Measurements from ENCODE around the gene GBP2. TPM values are rescaled to one million over a fixed set of nuclear protein-coding genes. Genes with fewer than 3 reads are reported as not detected.
"Not testable (repeated sequence)": the region's sequence is repeated elsewhere in the genome, so short reads cannot be mapped to it uniquely, and the experiment has no call there.

The GBP2 gene, protein sequence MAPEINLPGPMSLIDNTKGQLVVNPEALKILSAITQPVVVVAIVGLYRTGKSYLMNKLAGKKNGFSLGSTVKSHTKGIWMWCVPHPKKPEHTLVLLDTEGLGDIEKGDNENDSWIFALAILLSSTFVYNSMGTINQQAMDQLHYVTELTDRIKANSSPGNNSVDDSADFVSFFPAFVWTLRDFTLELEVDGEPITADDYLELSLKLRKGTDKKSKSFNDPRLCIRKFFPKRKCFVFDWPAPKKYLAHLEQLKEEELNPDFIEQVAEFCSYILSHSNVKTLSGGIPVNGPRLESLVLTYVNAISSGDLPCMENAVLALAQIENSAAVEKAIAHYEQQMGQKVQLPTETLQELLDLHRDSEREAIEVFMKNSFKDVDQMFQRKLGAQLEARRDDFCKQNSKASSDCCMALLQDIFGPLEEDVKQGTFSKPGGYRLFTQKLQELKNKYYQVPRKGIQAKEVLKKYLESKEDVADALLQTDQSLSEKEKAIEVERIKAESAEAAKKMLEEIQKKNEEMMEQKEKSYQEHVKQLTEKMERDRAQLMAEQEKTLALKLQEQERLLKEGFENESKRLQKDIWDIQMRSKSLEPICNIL
- 19.1 and 24.8 TPM in 2 replicates for total RNA-seq (2014; rRNA removed; shearing (Covaris generic))

DNA sequence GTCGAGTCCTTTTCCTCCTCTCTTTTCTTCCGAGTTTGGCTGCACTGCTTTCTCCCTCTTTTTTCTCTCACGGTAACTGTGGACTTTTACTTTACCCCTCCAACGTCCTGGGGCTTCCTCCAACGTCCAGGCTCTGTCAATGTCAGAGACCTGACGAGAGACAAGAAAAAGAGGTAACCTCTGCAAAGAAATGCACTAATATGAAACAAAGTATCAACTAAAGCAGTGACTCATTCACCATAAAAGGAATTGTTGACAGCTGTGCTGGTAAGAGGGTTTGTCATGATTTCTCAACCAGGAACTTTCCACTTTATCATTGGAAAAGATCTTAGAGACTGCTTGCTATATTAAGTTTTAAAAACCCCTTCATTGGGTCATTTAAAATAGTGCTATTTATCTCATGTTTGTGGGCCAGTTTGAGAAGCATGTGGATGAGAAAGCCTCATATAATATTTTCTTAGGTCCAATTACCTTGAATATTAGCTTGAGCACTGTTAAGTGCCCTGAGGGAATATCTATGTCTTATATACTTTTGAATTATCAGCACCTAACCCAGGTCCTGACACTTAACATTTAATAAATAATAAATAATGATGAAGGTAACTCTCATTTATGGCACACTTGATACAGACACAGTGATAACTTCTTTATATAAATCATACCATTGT is at the start of gene GBP2:
Gene GBP2, minus strand, starts transcription at position 202 of the 668 bp plus-strand sequence. CDS start 4,148 bp downstream, outside the sequence.
- peak; percentile 63 for DNase-seq (ENCODE audit: low read depth)

DNA sequence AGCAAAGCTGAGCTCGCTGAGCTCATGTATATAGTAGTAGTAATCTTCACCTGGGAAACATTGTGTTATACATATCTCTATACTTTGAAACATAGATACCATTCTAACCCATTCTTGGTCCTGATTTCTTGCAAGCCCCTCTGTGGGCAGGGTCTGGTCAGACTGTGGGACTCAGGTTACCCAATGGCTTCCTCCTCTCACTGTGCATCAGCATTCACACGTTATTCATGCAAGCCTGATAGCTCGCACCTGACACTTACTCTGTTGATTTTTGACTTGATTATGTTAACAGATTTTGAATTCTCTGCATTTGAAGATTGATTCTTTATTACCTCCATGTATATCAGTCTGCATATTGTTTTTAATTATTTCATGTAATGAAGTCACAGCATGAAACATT is 48.6 kb upstream of the GBP2 start:
- DNase-seq (ENCODE audit: low read depth): no peak

DNA sequence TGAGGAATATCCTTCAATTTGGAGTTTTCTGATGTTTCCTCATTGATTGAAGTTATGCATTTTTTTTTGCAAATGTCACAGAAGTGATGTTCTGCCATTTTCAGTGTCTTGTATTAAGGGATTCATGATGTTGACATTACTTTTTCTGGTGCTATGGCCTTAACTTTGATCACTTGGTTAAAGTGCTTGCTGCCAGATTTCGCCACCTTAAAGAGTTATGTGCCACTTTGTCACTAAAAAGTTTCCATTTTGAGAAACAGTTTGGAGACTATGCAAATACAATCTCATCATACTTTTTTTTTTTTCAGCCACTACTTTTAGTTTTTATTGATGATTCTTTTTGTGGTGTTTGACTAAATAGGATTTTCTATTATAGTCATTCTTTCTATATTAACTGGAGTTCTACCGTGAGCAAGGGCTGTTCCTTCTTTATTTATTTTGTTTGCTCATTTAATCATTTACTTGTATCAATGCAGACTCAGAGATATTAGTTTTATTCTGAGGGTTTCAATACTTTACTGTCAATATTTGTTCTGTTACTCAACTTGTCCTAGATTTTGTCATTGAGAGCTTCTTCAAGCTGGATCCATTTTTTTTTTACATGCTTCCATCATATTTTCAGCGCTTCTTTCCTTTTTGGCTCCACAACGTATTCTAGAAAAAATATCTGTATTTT is 46.7 kb upstream of the GBP2 start:
- DNase-seq (ENCODE audit: low read depth): no peak

DNA sequence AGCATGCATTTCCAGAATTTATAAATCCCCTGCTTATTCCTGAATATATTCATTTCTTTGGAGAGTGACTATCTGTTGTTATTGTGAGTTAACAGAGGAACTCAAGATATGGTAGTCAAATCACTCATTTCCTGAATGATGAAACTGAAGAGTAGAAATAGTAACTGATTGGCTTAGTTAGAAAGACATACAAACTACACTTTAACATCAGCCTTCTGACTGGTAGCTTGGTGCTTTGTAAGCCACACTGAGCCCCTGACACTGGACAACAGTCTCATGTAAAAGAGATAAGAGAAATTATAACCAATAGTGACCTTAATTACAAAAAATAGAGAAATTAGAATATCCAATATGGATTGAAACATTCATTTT is 45.1 kb upstream of the GBP2 start:
- DNase-seq (ENCODE audit: low read depth): no peak

DNA sequence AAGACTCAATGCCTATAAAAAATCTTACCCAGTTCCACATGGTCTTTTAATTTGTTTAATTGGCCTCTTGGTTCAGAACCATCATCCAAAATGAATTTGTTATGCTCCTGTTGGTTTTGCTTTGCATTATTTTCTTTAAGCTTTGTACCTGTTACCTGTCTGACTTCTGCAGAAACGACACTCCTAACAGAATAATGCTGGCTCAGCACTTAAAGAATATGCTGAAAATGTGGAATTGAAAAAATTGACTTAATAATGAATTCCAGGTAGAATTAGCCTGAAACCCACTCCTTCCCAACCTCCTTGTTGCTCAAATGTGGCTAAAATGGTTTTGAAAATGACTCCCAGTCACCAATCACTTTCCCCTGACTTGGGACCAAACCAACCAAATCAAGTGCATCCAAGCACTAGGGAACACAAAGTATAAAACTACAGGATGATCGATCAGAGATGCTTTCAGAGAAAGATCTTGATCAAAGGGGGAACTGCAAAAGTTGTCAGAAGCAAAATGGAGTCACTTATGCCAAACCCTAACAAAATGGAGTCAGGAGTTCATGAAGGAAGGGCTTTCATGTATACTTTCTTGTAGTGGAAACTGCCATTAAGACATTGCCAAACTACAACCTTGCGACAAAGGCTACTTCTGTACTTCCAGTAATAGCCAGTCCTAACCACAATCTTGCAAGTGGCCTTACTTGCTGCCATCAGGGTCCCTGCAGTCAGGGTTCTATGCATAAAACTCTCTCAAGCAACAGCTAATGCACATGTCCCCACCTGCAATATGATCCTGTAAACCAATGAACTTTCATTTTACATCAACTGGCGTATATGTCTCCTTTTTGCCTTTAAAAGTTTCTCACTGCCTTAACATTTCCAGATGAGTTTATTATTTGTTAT is 44.5 kb upstream of the GBP2 start:
- no peak for DNase-seq (ENCODE audit: low read depth)

DNA sequence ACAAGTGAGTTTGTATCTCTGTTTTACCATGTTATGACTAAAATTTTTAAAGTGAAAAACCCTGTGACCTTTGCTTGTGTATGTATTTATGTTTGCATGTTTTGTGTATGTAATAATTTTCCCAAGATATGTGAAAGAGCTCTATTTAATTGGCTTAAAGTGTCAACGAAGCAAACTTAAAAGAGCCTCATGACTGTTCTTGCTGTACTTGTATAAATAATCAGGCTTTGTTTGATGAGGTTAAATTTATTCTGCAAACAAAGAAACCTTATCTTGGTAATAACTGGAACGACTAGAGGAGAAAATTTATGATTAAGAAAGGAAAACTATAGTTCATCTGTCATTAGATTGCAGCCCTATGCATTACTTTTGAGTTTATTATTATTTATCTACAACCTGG is 43.3 kb upstream of the GBP2 start:
- DNase-seq (ENCODE audit: low read depth): no peak

DNA sequence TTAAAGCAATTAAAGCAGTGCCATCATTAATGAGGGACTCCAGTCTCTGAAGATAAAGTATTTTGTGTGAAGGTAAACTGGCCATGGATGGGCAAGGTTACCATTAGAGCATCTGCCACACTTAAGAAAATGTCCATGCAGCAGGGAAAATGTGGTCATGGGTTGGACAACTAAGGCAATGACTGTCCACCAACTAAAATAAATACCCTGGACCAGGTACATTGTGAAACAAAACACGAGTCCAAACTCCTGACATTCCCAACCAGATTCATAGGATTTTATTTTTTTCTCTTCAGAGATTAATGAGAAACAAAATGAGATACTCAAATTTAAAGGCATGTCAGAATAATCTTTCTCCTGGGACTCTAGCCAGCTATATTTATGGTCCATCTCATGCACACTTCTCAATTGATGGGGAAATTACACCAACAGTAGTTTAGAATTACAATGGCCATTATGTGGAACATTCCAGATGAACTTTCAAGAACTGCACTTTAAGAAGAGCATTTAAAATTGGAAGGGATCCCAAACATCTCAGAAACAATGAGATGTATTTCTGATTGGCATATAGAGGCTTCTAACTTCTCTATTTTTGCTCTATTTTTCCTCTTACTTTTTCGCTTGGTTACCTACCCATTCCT is 41.8 kb upstream of the GBP2 start:
- no peak for DNase-seq (ENCODE audit: low read depth)

DNA sequence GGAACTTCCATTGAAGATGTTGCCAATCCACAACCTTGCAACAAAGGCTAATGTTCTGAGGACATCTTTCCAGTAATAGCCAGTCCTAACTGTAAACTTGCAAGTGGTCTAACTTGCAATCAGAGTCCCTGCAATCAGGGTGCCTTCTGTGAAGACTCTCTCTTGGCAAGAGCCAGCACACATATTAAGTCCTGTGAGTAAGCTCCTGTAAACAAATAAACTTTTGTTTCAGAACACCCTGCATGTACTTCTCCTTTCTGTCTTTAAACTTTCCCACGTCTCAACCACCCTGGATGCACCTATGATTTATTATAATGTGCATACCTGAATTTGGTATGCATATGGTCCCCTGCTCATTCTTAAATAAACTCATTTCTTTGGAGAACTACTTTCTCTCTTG is 40.8 kb upstream of the GBP2 start:
- no peak for DNase-seq (ENCODE audit: low read depth)

DNA sequence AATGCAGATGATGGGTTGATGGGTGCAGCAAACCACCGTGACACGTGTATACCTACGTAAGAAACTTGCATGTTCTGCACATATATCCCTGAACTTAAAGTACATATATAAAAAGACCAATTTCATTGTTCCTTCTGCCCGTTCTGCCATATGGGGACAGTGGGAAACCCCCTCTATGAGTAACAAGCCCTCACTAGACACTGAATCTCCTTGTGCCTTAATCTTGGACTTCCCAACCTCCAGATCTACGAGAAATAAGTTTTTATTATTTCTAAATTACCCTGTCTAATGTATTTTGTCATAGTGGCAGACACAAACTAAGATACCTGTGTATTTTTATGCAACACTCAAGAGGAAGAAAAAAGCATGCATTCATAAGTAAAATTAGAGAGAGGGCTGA is 39.9 kb upstream of the GBP2 start:
- no peak for DNase-seq (ENCODE audit: low read depth)

DNA sequence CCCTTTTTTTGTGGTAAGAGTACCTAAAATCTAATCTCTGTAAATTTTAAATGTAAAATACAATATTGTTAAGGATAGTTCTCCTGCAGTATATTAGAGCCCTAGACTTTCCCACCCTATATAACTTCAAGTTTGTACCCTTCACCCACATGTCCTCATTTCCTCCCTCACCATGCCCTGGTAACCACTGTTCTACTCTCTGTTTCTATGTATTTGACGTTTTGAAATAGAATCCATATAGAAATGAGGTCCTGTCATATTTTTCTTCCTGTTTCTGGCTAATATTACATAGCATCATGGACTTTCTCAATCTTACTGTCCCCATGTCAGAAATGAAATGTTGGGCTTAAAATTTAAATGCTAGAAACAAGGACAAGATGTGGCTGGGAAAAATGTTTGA is 25.1 kb upstream of the GBP2 start:
- DNase-seq (ENCODE audit: low read depth): no peak

DNA sequence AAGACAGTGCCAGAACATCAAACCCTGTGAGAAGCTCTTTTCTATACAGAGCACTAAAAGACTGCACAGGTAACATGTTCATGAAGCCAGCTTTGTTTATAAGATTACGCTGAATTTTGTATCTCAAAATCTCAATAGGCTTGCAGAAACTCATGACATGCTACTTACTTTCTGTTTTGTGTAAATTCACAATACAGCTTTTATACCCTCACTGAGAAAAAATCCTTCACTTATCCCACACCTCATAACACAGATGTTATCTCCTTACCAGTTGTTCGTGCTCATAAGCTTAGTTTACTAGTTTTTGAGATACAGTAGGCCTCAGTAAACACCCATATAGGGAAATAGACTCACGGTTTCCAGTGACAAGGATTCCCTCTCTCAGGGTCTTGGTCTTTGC is 24.1 kb upstream of the GBP2 start:
- DNase-seq (ENCODE audit: low read depth): no peak

DNA sequence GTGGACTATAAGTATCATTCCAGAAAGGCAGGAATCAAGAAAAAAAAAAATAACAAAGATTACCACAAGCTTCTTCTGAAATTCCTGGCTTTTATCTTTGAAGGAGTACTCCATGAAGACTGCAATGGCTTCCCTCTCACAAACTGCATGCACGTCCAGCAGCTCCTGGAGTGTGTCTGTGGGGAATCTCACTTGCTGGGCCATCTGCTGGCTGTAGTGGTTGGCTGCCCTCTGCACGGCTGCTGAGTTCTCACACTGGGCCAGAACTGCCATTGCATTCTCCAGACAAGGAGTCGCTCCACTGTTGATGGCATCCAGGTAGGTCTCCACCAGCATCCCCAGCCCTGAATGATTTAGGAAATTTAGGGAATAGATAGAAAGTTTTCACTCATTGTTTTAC is 23.3 kb upstream of the GBP2 start:
- DNase-seq (ENCODE audit: low read depth): peak; percentile 31

DNA sequence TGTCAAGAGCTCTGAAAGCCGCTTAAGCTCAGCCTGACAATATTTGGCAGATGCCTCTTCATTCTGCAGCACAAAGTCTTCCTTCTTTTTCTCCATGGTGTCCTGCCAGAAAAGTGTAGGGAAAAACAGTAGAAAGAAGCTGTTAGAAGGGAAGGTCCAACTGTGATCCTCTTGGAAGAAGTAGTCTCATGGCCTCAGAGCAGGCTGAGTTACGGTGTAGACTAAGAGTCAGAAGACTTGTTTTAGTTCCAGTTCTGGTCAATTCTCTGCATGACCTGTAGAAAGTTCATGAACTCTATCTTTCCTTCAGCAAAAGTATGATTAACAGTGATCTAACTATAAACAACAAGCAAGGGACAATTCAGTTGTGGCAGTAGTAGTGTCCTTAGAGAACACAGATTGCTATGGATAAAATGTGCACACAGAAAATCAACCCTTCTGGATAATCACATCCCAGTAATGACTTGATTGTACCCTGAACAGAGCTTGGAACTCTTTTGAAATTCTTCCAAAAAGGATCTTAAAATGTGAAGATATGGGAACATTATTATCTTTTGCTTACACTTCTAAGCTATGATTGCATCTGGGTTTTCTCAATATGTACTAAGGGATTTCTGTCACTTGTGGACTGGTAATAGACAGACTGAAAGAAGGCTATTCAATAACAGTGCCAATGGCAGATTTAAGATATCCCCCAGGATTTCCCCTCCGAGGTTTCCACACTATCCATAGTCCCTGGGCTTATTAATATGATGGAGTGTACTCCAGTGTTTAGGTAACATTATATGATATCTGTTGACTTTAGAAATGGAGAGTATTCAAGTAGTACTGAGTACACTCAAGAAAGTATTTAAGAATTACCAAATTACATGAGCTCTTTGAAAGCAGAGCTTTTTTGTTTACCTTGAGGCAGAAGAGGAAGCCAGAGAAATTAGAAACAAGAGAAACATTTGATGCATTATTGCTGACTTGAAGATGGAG is 22.1 kb upstream of the GBP2 start:
- no peak for DNase-seq (ENCODE audit: low read depth)

DNA sequence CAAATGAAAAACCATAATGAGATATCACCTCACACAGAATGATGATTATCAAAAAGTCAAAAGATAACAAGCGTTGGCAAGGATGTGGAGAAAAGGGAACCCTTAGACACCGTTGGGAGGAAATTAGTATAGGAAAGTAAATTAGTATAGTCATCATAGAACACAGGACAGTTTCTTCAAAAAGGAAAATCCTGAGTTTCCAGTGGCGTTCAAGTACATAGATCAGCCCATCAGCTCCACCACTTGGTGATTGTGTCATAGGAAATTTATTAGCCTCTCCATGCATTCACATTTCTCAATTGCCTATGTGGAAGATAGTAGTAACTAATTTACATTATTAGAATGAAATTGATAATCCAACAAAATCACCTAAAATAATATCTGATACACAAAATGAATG is 20.8 kb upstream of the GBP2 start:
- DNase-seq (ENCODE audit: low read depth): no peak

DNA sequence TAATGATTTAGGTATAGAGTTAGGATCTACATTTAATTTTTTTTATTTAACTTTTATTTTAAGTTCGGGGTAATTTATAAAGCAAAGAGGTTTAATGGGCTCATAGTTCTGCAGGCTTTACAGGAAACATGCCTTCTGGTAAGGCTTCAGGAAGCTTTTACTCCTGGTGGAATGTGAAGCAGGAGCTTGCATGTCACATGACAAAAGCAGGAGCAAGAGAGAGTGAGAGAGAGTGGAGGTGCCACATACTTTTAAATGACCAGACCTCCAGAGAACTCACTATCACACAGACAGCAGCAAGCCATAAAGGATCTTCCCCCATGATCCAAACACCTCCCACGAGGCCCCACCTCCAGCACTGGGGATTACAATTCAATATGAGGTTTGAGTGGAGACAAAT is 17.6 kb upstream of the GBP2 start:
- no peak for DNase-seq (ENCODE audit: low read depth)

DNA sequence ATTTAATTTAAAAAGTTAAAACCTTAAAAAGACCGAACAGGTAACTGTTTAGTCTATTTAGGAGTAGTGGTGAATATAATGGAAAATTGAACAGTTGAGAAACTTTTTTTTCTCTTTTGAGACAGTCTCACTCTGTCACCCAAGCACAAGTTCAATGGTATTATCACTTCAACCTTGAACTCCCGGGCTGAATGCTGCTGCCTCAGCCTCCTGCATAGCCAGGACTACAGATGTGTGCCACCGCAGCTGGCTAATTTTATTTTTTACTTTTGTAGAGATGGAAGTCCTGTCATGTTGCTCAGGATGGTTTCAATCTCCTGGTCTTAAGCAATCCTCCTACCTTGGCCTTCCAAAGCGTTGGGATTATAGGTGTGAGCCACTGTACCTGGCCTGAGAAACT is 16.2 kb upstream of the GBP2 start:
- no peak for DNase-seq (ENCODE audit: low read depth)

DNA sequence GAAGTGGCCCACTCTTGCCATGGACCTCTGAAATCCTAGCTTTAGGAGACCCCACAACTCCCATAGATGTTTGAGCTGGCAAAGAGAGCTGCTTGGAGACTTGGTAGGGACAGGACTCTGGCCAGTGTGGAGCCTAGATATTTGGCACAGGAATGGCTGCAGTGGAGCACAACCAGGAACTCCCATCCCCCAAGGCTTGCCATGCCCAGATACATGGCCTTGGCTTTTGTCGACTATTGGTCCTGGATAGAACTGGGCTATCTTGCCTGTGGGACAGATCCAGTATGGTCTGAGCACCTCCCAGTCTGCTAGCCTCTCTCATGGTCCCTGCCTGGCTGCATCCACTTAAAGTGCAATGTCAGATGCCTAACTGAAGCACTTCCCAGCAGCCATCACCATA is 7.8 kb upstream of the GBP2 start:
- no peak for DNase-seq (ENCODE audit: low read depth)

DNA sequence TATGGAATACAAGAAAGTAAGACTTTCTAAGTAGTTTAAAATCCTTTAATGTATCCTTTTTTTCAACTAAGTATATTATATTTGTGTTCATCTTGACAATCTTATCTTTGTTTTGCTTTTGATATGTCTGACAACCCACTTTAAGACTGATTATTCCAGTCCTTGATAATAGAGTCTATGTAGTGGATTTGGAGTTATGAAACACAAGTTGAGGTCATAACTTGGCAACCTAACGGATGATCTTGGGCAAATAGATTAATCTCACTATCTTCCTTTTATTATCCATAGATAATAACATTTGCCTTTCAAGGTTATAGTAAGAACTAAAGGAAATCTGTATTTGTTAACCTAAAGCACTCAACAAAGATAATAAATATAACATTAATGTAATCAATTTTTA is 4.8 kb upstream of the GBP2 start:
- no peak for DNase-seq (ENCODE audit: low read depth)

DNA sequence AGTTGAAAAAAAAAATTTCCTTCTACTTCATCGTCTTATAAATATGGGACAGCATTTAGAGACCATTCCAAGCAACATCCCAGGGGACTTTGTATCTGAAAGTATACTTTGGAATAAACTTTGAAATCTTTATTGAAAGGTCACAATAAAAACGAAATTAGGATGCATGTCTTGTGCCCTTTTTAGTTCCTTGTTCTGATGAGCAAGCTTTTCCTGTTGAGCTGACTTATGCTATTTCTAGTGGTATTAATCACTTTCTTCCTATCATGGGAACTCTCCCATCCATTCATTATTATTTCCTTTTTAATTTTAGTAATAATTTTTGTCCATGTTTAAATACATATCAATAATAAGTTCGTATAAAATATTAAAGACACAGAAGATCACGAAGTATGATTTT is 4.0 kb upstream of the GBP2 start:
- no peak for DNase-seq (ENCODE audit: low read depth)

DNA sequence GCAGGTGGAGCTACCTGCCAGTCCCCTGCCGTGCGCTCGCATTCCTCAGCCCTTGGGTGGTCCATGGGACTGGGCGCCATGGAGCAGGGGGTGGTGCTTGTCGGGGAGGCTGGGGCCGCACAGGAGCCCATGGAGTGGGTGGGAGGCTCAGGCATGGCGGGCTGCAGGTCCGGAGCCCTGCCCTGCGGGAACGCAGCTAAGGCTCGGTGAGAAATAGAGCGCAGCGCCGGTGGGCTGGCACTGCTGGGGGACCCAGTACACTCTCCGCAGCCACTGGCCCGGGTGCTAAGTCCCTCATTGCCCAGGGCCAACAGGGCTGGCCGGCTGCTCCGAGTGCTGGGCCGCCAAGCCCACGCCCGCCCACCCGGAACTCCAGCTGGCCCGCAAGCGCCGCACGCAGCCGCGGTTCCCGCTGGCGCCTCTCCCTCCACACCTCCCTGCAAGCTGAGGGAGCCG is 2.1 kb upstream of the GBP2 start:
- DNase-seq (ENCODE audit: low read depth): not testable (repeated sequence)

Data from Daoy (cell line).